ENCODE data around the gene LAMA2. TPM values are rescaled to one million over a fixed set of nuclear protein-coding genes. Genes with fewer than 3 reads are reported as not detected.

LAMA2 gene
- total RNA-seq, 6 experiments from 2014 or later = 2.9 to 12.1 (median 6.2) TPM

GRCh38 chr6:129233458-129234134, 350.7 kb downstream of the LAMA2 start:
- Histone ChIP-seq H3K36me3 (no peaks in the 10 kb centered on the region), H3K27me3 (no peaks in the 10 kb centered on the region), H3K27ac (no peak overlapping the region), H3K4me1 (no peaks in the 10 kb centered on the region), H3K4me3 (no peak overlapping the region), H3K9me3 (no peaks in the 10 kb centered on the region)
- ATAC-seq (no peak), DNase-seq (no peak)
- WGBS (ENCODE audit: insufficient coverage, low coverage, low lambda C conversion rate, missing lambda C conversion rate) = 79% methylated on average over 9 of the region's 9 CpGs
- TF ChIP-seq CTCF (IDR thresholded peaks at IDR 0.05) (no peak), POLR2A (IDR thresholded peaks at IDR 0.05) (no peak)
- intact Hi-C loops (cut with DNase I) = no loop called here

GRCh38 chr6:129235167-129236000, 352.4 kb downstream of the LAMA2 start:
- no peaks in the 10 kb centered on the region for H3K36me3 ChIP-seq
- H3K9me3 ChIP-seq = no peaks in the 10 kb centered on the region
- 26% methylated on average over 2 of the region's 2 CpGs for WGBS (ENCODE audit: insufficient coverage, low coverage, low lambda C conversion rate, missing lambda C conversion rate)
- DNase-seq (no peak), ATAC-seq (no peak)
- no peak overlapping the region for H3K4me3 ChIP-seq
- H3K27me3 ChIP-seq = no peaks in the 10 kb centered on the region
- no peak overlapping the region for H3K27ac ChIP-seq
- intact Hi-C loops (cut with DNase I) = no loop called here
- TF ChIP-seq POLR2A (IDR thresholded peaks at IDR 0.05) (no peak), CTCF (IDR thresholded peaks at IDR 0.05) (no peak)
- no peaks in the 10 kb centered on the region for H3K4me1 ChIP-seq

GRCh38 chr6:129236001-129236517, 353.1 kb downstream of the LAMA2 start:
- intact Hi-C loops (cut with DNase I) = no loop called here

GRCh38 chr6:129238991-129239390, 356.1 kb downstream of the LAMA2 start:
- TF ChIP-seq POLR2A (IDR thresholded peaks at IDR 0.05) = no peak
- Histone ChIP-seq H3K27me3 (no peaks in the 10 kb centered on the region), H3K4me3 (no peak overlapping the region), H3K9me3 (no peaks in the 10 kb centered on the region), H3K4me1 (no peaks in the 10 kb centered on the region), H3K36me3 (no peaks in the 10 kb centered on the region), H3K27ac (no peak overlapping the region)
- ATAC-seq (no peak), DNase-seq (no peak)
- intact Hi-C loops (cut with DNase I) = no loop called here
- WGBS (ENCODE audit: insufficient coverage, low coverage, low lambda C conversion rate, missing lambda C conversion rate) = 33% methylated on average over 1 of the region's 1 CpG

More at GRCh38 chr6:129236001-129236517, 353.1 kb downstream of the LAMA2 start:
- no peak for TF ChIP-seq POLR2A (IDR thresholded peaks at IDR 0.05)
- TF ChIP-seq CTCF (IDR thresholded peaks at IDR 0.05) = no peak
- WGBS (ENCODE audit: insufficient coverage, low coverage, low lambda C conversion rate, missing lambda C conversion rate) = 37% methylated on average over 4 of the region's 4 CpGs
- DNase-seq = no peak
- ATAC-seq = no peak
- Histone ChIP-seq H3K36me3 (no peaks in the 10 kb centered on the region), H3K27me3 (no peaks in the 10 kb centered on the region), H3K4me3 (no peak overlapping the region), H3K9me3 (no peaks in the 10 kb centered on the region), H3K27ac (no peak overlapping the region), H3K4me1 (no peaks in the 10 kb centered on the region)

Data from right lobe of liver (tissue), 6 donors.